NOMO-1 (cell line): ENCODE data around the gene B4GALT4.
"Not testable (repeated sequence)": the region's sequence is repeated elsewhere in the genome, so short reads cannot be mapped to it uniquely, and the experiment has no call there.

Experiments used
- DNase-seq, 2 experiments: peaks; one replicate each; lab custom pipeline; 2025; ENCODE audit not compliant: unreplicated experiment in 2 of 2; lab: John Stamatoyannopoulos, UW

B4GALT4 gene

GRCh38 chr3:119240591-119241434, at the start of gene B4GALT4:
TSS of gene B4GALT4 (minus strand) at chr3:119240878. CDS start at chr3:119230099, 10,779 bp downstream.
- DNase-seq: peak; percentile 80 to 89

GRCh38 chr3:119289404-119289770, 48.7 kb upstream of the B4GALT4 start:
- peak in 1 of 2 experiments; percentile 26 for DNase-seq

DNA sequence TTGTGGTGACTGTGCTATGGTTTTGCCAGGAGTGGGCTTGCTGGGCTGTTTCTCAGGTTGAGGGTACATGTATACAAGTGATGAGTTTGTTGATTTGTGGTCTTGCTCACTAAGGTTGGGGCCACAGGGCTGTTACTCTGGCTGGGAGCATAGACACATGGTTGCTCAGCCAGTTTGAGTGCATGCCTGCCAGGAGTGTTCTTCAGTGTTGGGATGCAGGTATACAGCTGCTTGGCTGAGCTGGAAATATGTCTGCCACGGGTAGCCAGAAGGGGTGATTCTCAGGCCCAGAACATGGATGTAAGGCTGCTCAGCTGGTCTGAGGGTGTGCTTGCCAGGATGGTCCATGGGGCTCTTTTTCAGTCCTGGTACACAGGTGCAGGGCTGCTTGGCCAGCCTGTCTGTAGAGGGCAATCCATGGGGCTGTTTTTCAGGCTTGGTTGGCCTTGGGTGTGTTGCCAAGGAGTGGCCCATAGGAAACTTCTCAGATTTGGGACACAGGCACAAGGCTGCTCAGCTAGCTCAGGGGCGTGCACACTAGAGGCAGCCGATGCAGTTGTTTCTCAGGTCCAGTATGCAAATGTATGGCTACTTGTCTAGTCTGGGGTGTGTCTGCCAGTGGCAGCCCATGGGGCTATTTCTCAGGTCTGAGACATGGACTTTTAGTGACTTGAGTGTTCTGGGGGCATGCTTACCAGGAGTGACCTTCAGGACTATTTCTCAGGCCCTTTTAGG, 48.2 kb upstream of the B4GALT4 start:
- no peak for DNase-seq

GRCh38 chr3:119279584-119280243, 39.0 kb upstream of the B4GALT4 start:
- DNase-seq: no peak

GRCh38 chr3:119279101-119279554, 38.5 kb upstream of the B4GALT4 start:
- no peak for DNase-seq

DNA sequence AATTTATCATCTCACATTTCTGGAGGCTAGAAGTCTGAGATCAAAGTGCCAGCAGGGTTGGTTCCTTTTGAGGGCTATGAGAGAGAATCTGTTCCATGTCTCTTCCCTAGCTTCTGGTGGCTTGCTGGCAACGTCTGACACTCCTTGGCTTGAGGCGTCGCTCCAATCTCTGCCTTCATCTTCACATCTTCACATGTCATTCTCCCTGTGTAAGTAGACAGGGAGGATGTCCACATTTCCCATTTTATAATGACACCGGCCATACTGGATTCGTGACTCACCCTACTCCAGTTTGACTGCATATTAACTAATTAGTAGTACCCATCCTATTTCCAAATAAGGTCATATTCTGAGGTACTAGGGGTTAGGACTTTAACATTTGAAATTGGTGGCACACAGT, 36.0 kb upstream of the B4GALT4 start:
- DNase-seq: no peak

DNA sequence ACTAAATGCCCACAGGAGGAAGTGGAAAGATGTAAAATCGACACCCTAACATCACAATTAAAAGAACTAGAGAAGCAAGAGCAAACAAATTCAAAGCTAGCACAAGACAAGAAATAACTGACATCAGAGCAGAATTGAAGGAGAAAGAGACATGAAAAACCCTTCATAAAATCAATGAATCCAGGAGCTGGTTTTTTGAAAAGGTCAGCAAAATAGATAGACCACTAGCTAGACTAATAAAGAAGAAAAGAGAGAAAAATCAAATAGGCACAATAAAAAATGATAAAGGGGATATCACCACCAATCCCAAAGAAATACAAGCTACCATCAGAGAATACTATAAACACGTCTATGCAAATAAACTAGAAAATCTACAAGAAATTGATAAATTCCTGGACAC, 29.5 kb upstream of the B4GALT4 start:
- DNase-seq: not testable (repeated sequence)

- no peak for DNase-seq
Observed at GRCh38 chr3:119261055-119261454, 20.4 kb upstream of the B4GALT4 start.

DNA sequence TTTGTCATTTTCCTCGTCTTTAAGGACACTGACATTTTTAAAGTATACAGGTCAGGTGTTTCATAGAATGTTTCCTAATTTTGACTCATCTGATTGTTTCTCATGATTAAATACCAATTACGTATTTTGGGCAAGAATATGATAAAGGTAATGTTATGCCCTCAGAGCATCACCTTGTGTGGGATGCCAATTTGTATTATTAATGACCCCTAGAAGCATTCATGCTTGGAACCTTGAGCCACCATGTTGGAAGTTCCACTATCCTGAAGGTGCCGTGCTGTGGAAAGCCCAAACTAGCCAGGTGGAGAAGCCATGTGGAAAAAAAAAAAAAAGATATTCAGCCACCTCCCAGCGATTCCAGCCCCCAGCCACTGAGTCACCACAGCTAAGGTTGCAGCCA, 19.1 kb upstream of the B4GALT4 start:
- no peak for DNase-seq

DNA sequence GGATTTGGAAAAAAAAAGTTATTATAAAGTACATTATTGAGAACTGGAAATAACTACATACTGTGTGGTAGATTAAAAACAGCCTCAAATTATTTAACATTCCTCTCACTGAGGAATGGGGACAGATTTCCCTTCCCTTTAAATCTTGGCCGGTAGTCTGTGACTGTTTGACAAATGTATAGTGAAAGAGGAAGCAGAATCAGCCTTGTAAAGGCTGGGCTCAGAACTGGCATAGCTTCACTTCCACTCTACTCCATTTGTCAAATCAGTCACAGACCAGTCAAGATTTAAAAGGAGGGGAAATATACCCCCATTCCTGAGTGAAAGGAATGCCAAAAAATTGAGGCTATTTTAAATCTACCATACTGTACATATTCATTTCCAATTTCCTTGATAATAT, 18.2 kb upstream of the B4GALT4 start:
- DNase-seq: peak; percentile 54 to 83

GRCh38 chr3:119257654-119258410, 17.2 kb upstream of the B4GALT4 start:
- peak; percentile 10 to 77 for DNase-seq

- DNase-seq: no peak
Observed at GRCh38 chr3:119257111-119257510, 16.4 kb upstream of the B4GALT4 start.

GRCh38 chr3:119255214-119255613, 14.5 kb upstream of the B4GALT4 start:
- DNase-seq: no peak

GRCh38 chr3:119245778-119246177, 5.1 kb upstream of the B4GALT4 start:
- DNase-seq: no peak

- no peak for DNase-seq
Observed at GRCh38 chr3:119243712-119244111, 3.0 kb upstream of the B4GALT4 start.

- not testable (repeated sequence) for DNase-seq
Observed at GRCh38 chr3:119243058-119243529, 2.4 kb upstream of the B4GALT4 start.

DNA sequence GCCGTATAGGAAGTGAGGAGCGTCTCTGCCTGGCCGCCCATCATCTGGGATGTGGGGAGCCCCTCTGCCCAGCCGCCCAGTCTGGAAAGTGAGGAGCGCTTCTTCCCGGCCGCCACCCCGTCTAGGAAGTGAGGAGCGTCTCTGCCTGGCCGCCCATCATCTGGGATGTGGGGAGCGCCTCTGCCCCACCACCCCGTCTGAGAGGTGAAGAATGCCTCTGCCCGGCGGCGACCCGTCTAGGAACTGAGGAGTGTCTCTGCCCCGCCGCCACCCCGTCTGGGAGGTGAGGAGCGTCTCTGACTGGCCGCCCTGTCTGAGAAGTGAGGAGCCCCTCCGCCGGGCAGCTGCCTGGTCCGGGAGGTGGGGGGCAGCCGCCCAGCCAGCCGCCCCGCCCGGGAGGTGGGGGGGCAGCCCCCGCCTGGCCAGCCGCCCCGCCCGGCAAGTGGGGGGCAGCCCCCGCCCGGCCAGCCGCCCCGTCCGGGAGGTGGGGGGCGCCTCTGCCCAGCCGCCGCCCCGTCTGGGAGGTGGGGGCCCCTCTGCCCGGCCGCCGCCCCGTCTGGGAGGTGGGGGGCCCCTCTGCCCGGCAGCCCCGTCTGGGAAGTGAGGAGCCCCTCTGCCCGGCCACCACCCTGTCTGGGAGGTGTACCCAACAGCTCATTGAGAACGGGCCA, 1.8 kb upstream of the B4GALT4 start:
- not testable (repeated sequence) for DNase-seq

DNA sequence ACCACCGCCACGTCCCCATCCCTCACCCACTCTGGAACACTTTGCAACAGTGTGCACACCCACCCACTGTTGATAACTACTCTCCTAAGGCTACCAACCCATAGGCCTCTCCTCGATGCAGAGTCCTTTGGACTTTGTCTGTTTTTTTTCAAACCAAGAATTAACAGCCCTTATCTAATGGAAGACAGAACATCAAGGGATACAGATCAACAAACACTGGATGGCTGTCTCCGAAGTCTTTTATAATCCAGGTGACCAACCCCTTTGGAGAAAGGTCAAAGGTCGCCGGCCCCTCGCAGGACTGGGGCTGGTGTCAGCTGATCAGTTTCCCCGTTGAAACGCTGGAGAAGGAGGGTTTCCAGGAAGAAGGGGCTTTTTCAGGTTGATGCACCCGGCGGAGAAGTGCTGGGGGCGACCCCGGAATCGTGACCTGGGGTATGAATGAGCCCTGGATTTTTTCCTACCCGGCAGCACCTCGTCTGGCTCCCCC, 532 bp downstream of the B4GALT4 start:
- peak; percentile 2 to 32 for DNase-seq

- DNase-seq: peak; percentile 1 to 52
Observed at GRCh38 chr3:119239206-119239820, 1.4 kb downstream of the B4GALT4 start.
